AG04450 (cell line): Measurements from ENCODE around the gene ZCCHC12. TPM values are rescaled to one million over a fixed set of nuclear protein-coding genes. Genes with fewer than 3 reads are reported as not detected.

Experiments used
- CTCF ChIA-PET: fragments of 300-600, 350-600 bp; formaldehyde crosslinking; extraction: SDS; loops from one replicate; lab custom pipeline; 2022; ENCODE audit warnings: antibody characterized with exemption, inconsistent platforms; lab: Charles Lee
- POLR2A ChIA-PET: fragments of 350-600 bp; formaldehyde crosslinking; extraction: SDS; loops from one replicate; lab custom pipeline; 2021; ENCODE audit warnings: antibody characterized with exemption, inconsistent platforms; lab: Yijun Ruan, JAX
- DNase-seq: peaks from one replicate; pipeline ENCODE4 v3.0.0-alpha.2; 2011; ENCODE audit warnings: low read depth, low spot score
- H3K27ac ChIP-seq: one replicate; pipeline ENCODE4 v1.5.1; 2012; ENCODE audit warnings: low read depth, low read length, control low read depth
- H3K27me3 ChIP-seq: one replicate; pipeline ENCODE4 v1.6.0; 2012; ENCODE audit warnings: low read length; ENCODE audit not compliant: control insufficient read depth, insufficient read depth
- H3K4me3 ChIP-seq: 2 replicates; pipeline ENCODE4 v1.5.1; 2011; ENCODE audit warnings: mild to moderate bottlenecking, low read depth, low read length, control low read depth
- H3K9me3 ChIP-seq: 2 replicates; pipeline ENCODE4 v1.5.1; 2012; ENCODE audit warnings: low read length; ENCODE audit not compliant: control insufficient read depth, insufficient read depth
- polyA plus RNA-seq: library from polyadenylated mRNA; depleted of rRNA; stranded (reverse); fragments of >200 nt; gene quantifications from 2 replicates; pipeline ENCODE4 v1.2.3, GENCODE V29; 2011; rRNA removed
- TF ChIP-seq, protein P1 (sequence below): IDR thresholded peaks from 2 replicates; pipeline ENCODE4 v1.5.1; 2011; ENCODE audit warnings: low read depth, low read length, control low read depth, inconsistent platforms

ZCCHC12 gene
- polyA plus RNA-seq, 1 experiment: 0.11 TPM

DNA sequence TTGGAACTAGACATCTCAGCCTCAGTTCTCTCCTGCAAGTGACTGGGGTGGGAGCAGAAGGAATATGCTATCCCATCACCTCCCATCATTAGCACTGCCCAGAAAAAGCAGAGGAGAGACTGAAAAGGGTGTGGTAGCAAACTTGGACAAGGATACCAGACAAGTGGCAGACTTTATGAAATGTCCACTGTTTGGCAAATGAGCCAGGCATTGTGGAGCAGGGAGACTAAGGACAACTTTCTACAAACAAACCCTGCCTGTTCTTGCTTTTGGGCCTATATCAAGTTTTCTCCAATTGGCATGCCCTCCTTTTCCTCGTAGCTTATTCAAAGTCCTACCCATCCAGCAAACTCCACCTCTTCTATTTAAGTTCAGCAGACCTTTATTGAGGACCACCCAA, 41.6 kb downstream of the ZCCHC12 start:
- TF ChIP-seq, protein P1, sequence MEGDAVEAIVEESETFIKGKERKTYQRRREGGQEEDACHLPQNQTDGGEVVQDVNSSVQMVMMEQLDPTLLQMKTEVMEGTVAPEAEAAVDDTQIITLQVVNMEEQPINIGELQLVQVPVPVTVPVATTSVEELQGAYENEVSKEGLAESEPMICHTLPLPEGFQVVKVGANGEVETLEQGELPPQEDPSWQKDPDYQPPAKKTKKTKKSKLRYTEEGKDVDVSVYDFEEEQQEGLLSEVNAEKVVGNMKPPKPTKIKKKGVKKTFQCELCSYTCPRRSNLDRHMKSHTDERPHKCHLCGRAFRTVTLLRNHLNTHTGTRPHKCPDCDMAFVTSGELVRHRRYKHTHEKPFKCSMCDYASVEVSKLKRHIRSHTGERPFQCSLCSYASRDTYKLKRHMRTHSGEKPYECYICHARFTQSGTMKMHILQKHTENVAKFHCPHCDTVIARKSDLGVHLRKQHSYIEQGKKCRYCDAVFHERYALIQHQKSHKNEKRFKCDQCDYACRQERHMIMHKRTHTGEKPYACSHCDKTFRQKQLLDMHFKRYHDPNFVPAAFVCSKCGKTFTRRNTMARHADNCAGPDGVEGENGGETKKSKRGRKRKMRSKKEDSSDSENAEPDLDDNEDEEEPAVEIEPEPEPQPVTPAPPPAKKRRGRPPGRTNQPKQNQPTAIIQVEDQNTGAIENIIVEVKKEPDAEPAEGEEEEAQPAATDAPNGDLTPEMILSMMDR: no peak
- Histone ChIP-seq H3K9me3 (no peaks in the 10 kb centered on the region), H3K27ac (no peak overlapping the region), H3K27me3 (no peaks in the 10 kb centered on the region), H3K4me3 (no peak overlapping the region)
- no peak for DNase-seq
- POLR2A ChIA-PET: no interaction called here
- CTCF ChIA-PET: no interaction called here

DNA sequence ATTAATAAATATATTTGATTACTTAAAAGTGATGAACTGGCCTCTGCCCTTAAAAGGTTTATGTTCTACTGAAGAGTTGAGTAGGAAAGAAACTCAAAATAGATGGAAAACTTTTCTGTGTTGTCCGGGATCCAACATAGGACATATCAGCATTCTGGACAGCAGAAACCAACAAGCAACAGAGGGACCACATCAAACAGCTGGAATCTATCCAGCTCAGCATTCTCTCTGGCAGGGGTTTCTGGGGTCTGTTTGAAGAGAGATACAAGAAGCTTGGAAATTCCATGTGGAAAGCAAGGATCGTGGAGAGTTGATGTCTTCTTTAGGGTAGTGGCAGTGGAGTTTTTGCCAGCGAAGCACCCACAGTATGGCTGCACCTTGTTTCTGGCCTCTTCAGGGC, 43.6 kb downstream of the ZCCHC12 start:
- no peak for DNase-seq
- H3K9me3 ChIP-seq: no peaks in the 10 kb centered on the region
- TF ChIP-seq, protein P1: no peak
- POLR2A ChIA-PET: no interaction called here
- no peak overlapping the region for H3K4me3 ChIP-seq
- CTCF ChIA-PET: no interaction called here
- H3K27ac ChIP-seq: no peak overlapping the region
- H3K27me3 ChIP-seq: no peaks in the 10 kb centered on the region

DNA sequence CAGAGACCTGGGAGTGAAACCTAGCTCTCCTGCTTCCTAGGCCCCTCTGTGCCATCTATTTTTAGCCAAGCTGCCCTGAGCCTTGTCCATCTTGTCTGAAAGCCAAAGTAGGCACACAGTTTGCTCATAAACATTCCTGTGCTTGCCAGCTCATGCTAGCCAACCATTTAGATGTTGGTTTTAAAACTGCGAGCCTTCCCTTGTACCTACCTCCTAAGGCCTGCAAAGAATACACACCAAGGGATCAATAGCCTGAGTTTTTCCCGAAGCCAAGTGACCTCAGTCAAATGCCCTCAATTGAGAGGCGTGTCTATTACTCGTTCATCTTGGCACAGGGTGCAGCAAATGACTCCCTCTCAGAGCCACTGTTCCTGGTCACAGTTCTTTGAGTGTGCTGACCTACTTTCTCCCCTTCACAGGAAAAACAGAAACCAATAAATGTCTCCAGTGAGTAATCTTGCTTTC, 48.5 kb downstream of the ZCCHC12 start:
- TF ChIP-seq, protein P1: no peak
- ChIA-PET POLR2A (no interaction called here), CTCF (no interaction called here)
- Histone ChIP-seq H3K9me3 (no peaks in the 10 kb centered on the region), H3K27me3 (no peaks in the 10 kb centered on the region), H3K27ac (no peak overlapping the region), H3K4me3 (no peak overlapping the region)
- no peak for DNase-seq

Other genes starting within 250 kb of the ZCCHC12 start
- gene IL13RA1, start 96.2 kb upstream of the ZCCHC12 start, polyA plus RNA-seq: 52.5 and 71.5 TPM in 2 replicates
- gene LONRF3, start 150.8 kb downstream of the ZCCHC12 start, polyA plus RNA-seq: not detected in 2 replicates
- gene CT47C1, start 249.2 kb downstream of the ZCCHC12 start, polyA plus RNA-seq: not detected in 2 replicates